Measurements from ENCODE around the gene DTD1.

DTD1 gene

GRCh38 chr20:18695175-18695574 is 107.3 kb downstream of the DTD1 start:
- no peak for DNase-seq (ENCODE audit: low spot score)
- in situ Hi-C loops (cut with MboI; ENCODE audit: low pct_unique_long_range_greater_than_20kb, low sequenced_read_pairs, unreplicated experiment): no loop called here
- no peak for TF ChIP-seq CTCF (IDR thresholded peaks at IDR 0.05; ENCODE audit: extremely low read depth, insufficient read depth, missing control alignments)

DNA sequence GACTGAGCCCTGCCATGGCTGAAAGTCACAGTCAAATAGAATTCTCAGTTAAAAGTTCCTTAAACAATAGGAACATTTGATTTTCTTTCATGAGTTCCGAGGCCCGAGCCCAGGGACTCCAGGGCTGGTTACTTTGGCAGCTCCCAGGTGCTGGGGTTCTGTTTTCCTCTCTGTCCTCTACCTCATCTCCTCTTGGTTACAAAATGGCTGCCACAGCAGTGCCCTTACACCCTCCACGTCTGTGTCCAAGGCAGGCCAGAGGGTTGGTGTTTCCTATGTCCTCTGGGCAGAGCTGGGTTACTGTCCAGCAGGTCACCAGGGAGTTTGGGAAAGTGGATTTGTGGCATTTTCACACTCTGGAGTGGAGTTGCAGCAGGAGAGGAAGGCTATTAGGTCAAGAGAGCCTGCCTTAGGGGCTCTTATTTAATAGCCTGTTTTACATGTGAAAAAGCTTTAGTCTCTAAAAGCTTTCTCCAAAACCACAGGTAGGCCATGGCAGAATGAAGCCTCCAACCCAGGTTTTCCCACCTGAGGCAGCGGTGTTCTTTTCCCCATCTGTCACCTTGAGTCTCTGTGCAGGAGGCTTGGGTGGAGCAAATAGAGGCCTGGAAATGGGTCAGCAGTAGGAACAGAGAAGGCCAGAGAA is 111.0 kb downstream of the DTD1 start:
- no peak for TF ChIP-seq CTCF (IDR thresholded peaks at IDR 0.05; ENCODE audit: extremely low read depth, insufficient read depth, missing control alignments)
- no peak for DNase-seq (ENCODE audit: low spot score)
- in situ Hi-C loops (cut with MboI; ENCODE audit: low pct_unique_long_range_greater_than_20kb, low sequenced_read_pairs, unreplicated experiment): no loop called here

GRCh38 chr20:18701969-18702368 is 114.1 kb downstream of the DTD1 start:
- DNase-seq (ENCODE audit: low spot score): no peak
- in situ Hi-C loops (cut with MboI; ENCODE audit: low pct_unique_long_range_greater_than_20kb, low sequenced_read_pairs, unreplicated experiment): no loop called here
- TF ChIP-seq CTCF (IDR thresholded peaks at IDR 0.05; ENCODE audit: extremely low read depth, insufficient read depth, missing control alignments): no peak

GRCh38 chr20:18702736-18703135 is 114.9 kb downstream of the DTD1 start:
- in situ Hi-C loops (cut with MboI; ENCODE audit: low pct_unique_long_range_greater_than_20kb, low sequenced_read_pairs, unreplicated experiment): no loop called here
- no peak for TF ChIP-seq CTCF (IDR thresholded peaks at IDR 0.05; ENCODE audit: extremely low read depth, insufficient read depth, missing control alignments)
- no peak for DNase-seq (ENCODE audit: low spot score)

DNA sequence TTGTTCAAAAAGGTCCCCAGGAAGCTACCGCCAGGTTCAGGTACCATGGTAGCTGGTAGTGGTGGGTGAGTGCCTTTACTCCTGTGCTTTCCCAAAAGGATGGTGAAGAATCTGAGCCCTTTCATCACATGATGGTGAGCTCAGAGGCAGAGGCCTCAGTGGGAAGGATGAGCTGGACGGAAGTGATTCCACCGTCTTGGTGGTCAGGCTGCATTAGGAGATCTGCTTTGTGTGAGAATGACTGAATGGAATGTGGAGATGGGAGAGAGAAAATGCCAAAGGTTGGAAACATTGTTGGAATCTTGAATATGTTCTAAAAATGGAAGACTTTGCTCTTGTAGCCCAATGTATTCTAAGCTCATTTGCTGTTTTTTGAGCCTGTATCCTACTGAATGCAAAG is 117.6 kb downstream of the DTD1 start:
- DNase-seq (ENCODE audit: low spot score): no peak
- no peak for TF ChIP-seq CTCF (IDR thresholded peaks at IDR 0.05; ENCODE audit: extremely low read depth, insufficient read depth, missing control alignments)
- in situ Hi-C loops (cut with MboI; ENCODE audit: low pct_unique_long_range_greater_than_20kb, low sequenced_read_pairs, unreplicated experiment): no loop called here

- no peak for TF ChIP-seq CTCF (IDR thresholded peaks at IDR 0.05; ENCODE audit: extremely low read depth, insufficient read depth, missing control alignments)
- in situ Hi-C loops (cut with MboI; ENCODE audit: low pct_unique_long_range_greater_than_20kb, low sequenced_read_pairs, unreplicated experiment): no loop called here
- no peak for DNase-seq (ENCODE audit: low spot score)
Measured at GRCh38 chr20:18705910-18706309, 118.1 kb downstream of the DTD1 start.
